ENCODE data around the gene PRIM2. TPM values are rescaled to one million over a fixed set of nuclear protein-coding genes. Genes with fewer than 3 reads are reported as not detected.
"Not testable (repeated sequence)": the region's sequence is repeated elsewhere in the genome, so short reads cannot be mapped to it uniquely, and the experiment has no call there.

The PRIM2 gene
- total and polyA plus RNA-seq, 9 of the 15 experiments (the other 6 are each of a cell fraction or from before 2014, with no cell fraction given), result 19.8 to 57.5 (median 33.4) TPM

- H4K20me1 ChIP-seq (replicated peaks; ENCODE audit: control insufficient read depth, insufficient read depth, low read length); H3K9ac ChIP-seq (ENCODE audit: insufficient read depth in 1 of 2, low read depth in 2 of 2, low read length in 2 of 2); CTCF ChIA-PET (ENCODE audit: low intra/inter-chr PET ratio); H3K27me3 ChIP-seq (ENCODE audit: control insufficient read depth in 2 of 2, insufficient read depth in 2 of 2, low read length in 2 of 2); H3K4me1 ChIP-seq (replicated peaks in 1 of 2; ENCODE audit: control insufficient read depth in 2 of 2, insufficient read depth in 2 of 2, low read length in 2 of 2); H2AFZ ChIP-seq (ENCODE audit: low read depth, low read length); H3K4me2 ChIP-seq (ENCODE audit: insufficient read depth, low read length); H3K9me1 ChIP-seq (ENCODE audit: control insufficient read depth, insufficient read depth, low read length); H3K9me3 ChIP-seq (replicated peaks; ENCODE audit: control insufficient read depth, insufficient read depth, low read depth, low read length); FAIRE-seq; DNase-seq (ENCODE audit: extremely low read depth in 1 of 4, low spot score in 3 of 4); H3K4me3 ChIP-seq; H3K79me2 ChIP-seq (ENCODE audit: control insufficient read depth, insufficient read depth, low read length); POLR2A ChIA-PET; H3K27ac ChIP-seq (ENCODE audit: extremely low read depth, low read depth, low read length); intact Hi-C loops (cut with micrococcal nuclease); in situ Hi-C loops (cut with MboI); ATAC-seq; BruUV-seq (replicated peaks); H3K36me3 ChIP-seq (ENCODE audit: control insufficient read depth, insufficient read depth, low read length): not testable (repeated sequence)
- WGBS (ENCODE audit: insufficient coverage, low coverage, missing lambda C conversion rate), result 87% methylated on average over 1 of the region's 2 CpGs
Observed at GRCh38 chr6:57389038-57389592, 71.7 kb downstream of the PRIM2 start.

- H4K20me1 ChIP-seq (replicated peaks; ENCODE audit: control insufficient read depth, insufficient read depth, low read length); H3K9ac ChIP-seq (ENCODE audit: insufficient read depth in 1 of 2, low read depth in 2 of 2, low read length in 2 of 2); BruUV-seq (replicated peaks); H3K9me3 ChIP-seq (replicated peaks; ENCODE audit: control insufficient read depth, insufficient read depth, low read depth, low read length); intact Hi-C loops (cut with micrococcal nuclease); in situ Hi-C loops (cut with MboI); H3K9me1 ChIP-seq (ENCODE audit: control insufficient read depth, insufficient read depth, low read length); H3K4me3 ChIP-seq; H3K4me2 ChIP-seq (ENCODE audit: insufficient read depth, low read length); H3K27ac ChIP-seq (ENCODE audit: extremely low read depth, low read depth, low read length); CTCF ChIA-PET (ENCODE audit: low intra/inter-chr PET ratio); H3K79me2 ChIP-seq (ENCODE audit: control insufficient read depth, insufficient read depth, low read length); DNase-seq (ENCODE audit: extremely low read depth in 1 of 4, low spot score in 3 of 4); POLR2A ChIA-PET; H3K27me3 ChIP-seq (ENCODE audit: control insufficient read depth in 2 of 2, insufficient read depth in 2 of 2, low read length in 2 of 2); H2AFZ ChIP-seq (ENCODE audit: low read depth, low read length); H3K4me1 ChIP-seq (replicated peaks in 1 of 2; ENCODE audit: control insufficient read depth in 2 of 2, insufficient read depth in 2 of 2, low read length in 2 of 2); FAIRE-seq; H3K36me3 ChIP-seq (ENCODE audit: control insufficient read depth, insufficient read depth, low read length); ATAC-seq: not testable (repeated sequence)
- 80% methylated on average over 2 of the region's 2 CpGs for WGBS (ENCODE audit: insufficient coverage, low coverage, missing lambda C conversion rate)
Observed at GRCh38 chr6:57390818-57391217, 73.4 kb downstream of the PRIM2 start.

GRCh38 chr6:57392047-57392446 is 74.6 kb downstream of the PRIM2 start:
- FAIRE-seq; BruUV-seq (replicated peaks); H4K20me1 ChIP-seq (replicated peaks; ENCODE audit: control insufficient read depth, insufficient read depth, low read length); H2AFZ ChIP-seq (ENCODE audit: low read depth, low read length); in situ Hi-C loops (cut with MboI); DNase-seq (ENCODE audit: extremely low read depth in 1 of 4, low spot score in 3 of 4); H3K9me3 ChIP-seq (replicated peaks; ENCODE audit: control insufficient read depth, insufficient read depth, low read depth, low read length); H3K9ac ChIP-seq (ENCODE audit: insufficient read depth in 1 of 2, low read depth in 2 of 2, low read length in 2 of 2); H3K4me3 ChIP-seq; H3K4me2 ChIP-seq (ENCODE audit: insufficient read depth, low read length); CTCF ChIA-PET (ENCODE audit: low intra/inter-chr PET ratio); H3K27ac ChIP-seq (ENCODE audit: extremely low read depth, low read depth, low read length); intact Hi-C loops (cut with micrococcal nuclease); H3K36me3 ChIP-seq (ENCODE audit: control insufficient read depth, insufficient read depth, low read length); POLR2A ChIA-PET; H3K4me1 ChIP-seq (replicated peaks in 1 of 2; ENCODE audit: control insufficient read depth in 2 of 2, insufficient read depth in 2 of 2, low read length in 2 of 2); ATAC-seq; H3K9me1 ChIP-seq (ENCODE audit: control insufficient read depth, insufficient read depth, low read length); H3K27me3 ChIP-seq (ENCODE audit: control insufficient read depth in 2 of 2, insufficient read depth in 2 of 2, low read length in 2 of 2); H3K79me2 ChIP-seq (ENCODE audit: control insufficient read depth, insufficient read depth, low read length): not testable (repeated sequence)
- 81% methylated on average over 3 of the region's 3 CpGs for WGBS (ENCODE audit: insufficient coverage, low coverage, missing lambda C conversion rate)

GRCh38 chr6:57419341-57419740 is 101.9 kb downstream of the PRIM2 start:
- H3K4me3 ChIP-seq; in situ Hi-C loops (cut with MboI); BruUV-seq (replicated peaks); H3K9me1 ChIP-seq (ENCODE audit: control insufficient read depth, insufficient read depth, low read length); H3K9ac ChIP-seq (ENCODE audit: insufficient read depth in 1 of 2, low read depth in 2 of 2, low read length in 2 of 2); H3K27ac ChIP-seq (ENCODE audit: extremely low read depth, low read depth, low read length); H3K36me3 ChIP-seq (ENCODE audit: control insufficient read depth, insufficient read depth, low read length); H3K4me2 ChIP-seq (ENCODE audit: insufficient read depth, low read length); POLR2A ChIA-PET; H4K20me1 ChIP-seq (replicated peaks; ENCODE audit: control insufficient read depth, insufficient read depth, low read length); H3K4me1 ChIP-seq (replicated peaks in 1 of 2; ENCODE audit: control insufficient read depth in 2 of 2, insufficient read depth in 2 of 2, low read length in 2 of 2); CTCF ChIA-PET (ENCODE audit: low intra/inter-chr PET ratio); DNase-seq (ENCODE audit: extremely low read depth in 1 of 4, low spot score in 3 of 4); H3K79me2 ChIP-seq (ENCODE audit: control insufficient read depth, insufficient read depth, low read length); H3K9me3 ChIP-seq (replicated peaks; ENCODE audit: control insufficient read depth, insufficient read depth, low read depth, low read length); FAIRE-seq; intact Hi-C loops (cut with micrococcal nuclease); ATAC-seq; H3K27me3 ChIP-seq (ENCODE audit: control insufficient read depth in 2 of 2, insufficient read depth in 2 of 2, low read length in 2 of 2); H2AFZ ChIP-seq (ENCODE audit: low read depth, low read length): not testable (repeated sequence)
